GM12878 (cell line): ENCODE results near the gene SLC5A10. TPM values are rescaled to one million over a fixed set of nuclear protein-coding genes. Genes with fewer than 3 reads are reported as not detected.

Experiments
- ASH2L ChIP-seq: fragments of 300-600, 200-600 bp; sonication (generic); IDR thresholded peaks from 2 replicates; pipeline ENCODE4 v1.6.1; 2017; ENCODE audit warnings: low read depth, mild to moderate bottlenecking, borderline replicate concordance
- ATF2 ChIP-seq: IDR thresholded peaks from 2 replicates; pipeline ENCODE4 v1.6.1; 2012; ENCODE audit warnings: low read length, inconsistent platforms
- CBFB ChIP-seq: IDR thresholded peaks from 2 replicates; pipeline ENCODE4 v1.6.1; 2016; ENCODE audit warnings: antibody characterized with exemption, low read depth
- CBX3 ChIP-seq: fragments of 200-600 bp; sonication (generic); IDR thresholded peaks from 2 replicates; pipeline ENCODE4 v1.6.1; 2016; ENCODE audit warnings: low read depth, borderline replicate concordance
- KLF5 ChIP-seq: fragments of 450-650 bp; IDR thresholded peaks from 2 replicates; pipeline ENCODE4 v1.6.1; 2014; ENCODE audit warnings: mild to moderate bottlenecking; ENCODE audit not compliant: partially characterized antibody
- MEF2A ChIP-seq: IDR thresholded peaks from 2 replicates; pipeline ENCODE4 v1.6.1; 2011; ENCODE audit warnings: low read depth, mild to moderate bottlenecking, low read length, moderate library complexity; ENCODE audit not compliant: insufficient read depth
- NFYB ChIP-seq: IDR thresholded peaks from 2 replicates; pipeline ENCODE4 v1.6.1; 2011; ENCODE audit warnings: low read depth, mild to moderate bottlenecking, low read length, improper control_type of control experiment, moderate library complexity; ENCODE audit not compliant: insufficient read depth
- PAX8 ChIP-seq: fragments of 450-650 bp; IDR thresholded peaks from 2 replicates; pipeline ENCODE4 v1.6.1; 2017; ENCODE audit warnings: mild to moderate bottlenecking, moderate library complexity
- PRDM15 ChIP-seq: fragments of 450-650 bp; formaldehyde crosslinking; IDR thresholded peaks from 2 replicates; pipeline ENCODE4 v1.4.0; 2020; ENCODE audit warnings: mild to moderate bottlenecking, moderate library complexity
- RCOR1 ChIP-seq: conservative IDR thresholded peaks from 2 replicates; pipeline ENCODE4 v1.6.1; 2012; ENCODE audit warnings: low read depth, low read length, improper control_type of control experiment
- RELA ChIP-seq: fragments of 450-650 bp; IDR thresholded peaks from 2 replicates; pipeline ENCODE4 v1.8.0; 2014; ENCODE audit warnings: borderline replicate concordance; ENCODE audit not compliant: partially characterized antibody
- RFX5 ChIP-seq: IDR thresholded peaks from 2 replicates; pipeline ENCODE4 v1.6.1; 2011; ENCODE audit warnings: low read depth, low read length, improper control_type of control experiment
- SP1 ChIP-seq: IDR thresholded peaks from one replicate; pipeline ENCODE4 v1.6.1; 2011; ENCODE audit warnings: low read depth, low read length
- SRF ChIP-seq, 2 experiments: IDR thresholded peaks; 2 replicates each; pipeline ENCODE4 v1.6.1; 2011; ENCODE audit warnings: low read depth in 2 of 2, low read length in 2 of 2, mild to moderate bottlenecking in 1 of 2, moderate library complexity in 1 of 2
- TAF1 ChIP-seq: IDR thresholded peaks from 2 replicates; pipeline ENCODE4 v1.6.1; 2011; ENCODE audit warnings: mild to moderate bottlenecking, low read depth, low read length, borderline replicate concordance
- ZSCAN29 ChIP-seq: fragments of 450-650 bp; IDR thresholded peaks from 2 replicates; pipeline ENCODE4 v1.6.1; 2017; ENCODE audit warnings: mild to moderate bottlenecking, moderate library complexity
- polyA plus RNA-seq, 11 experiments: library from polyadenylated mRNA; depleted of rRNA in 4 of 11; unstranded in 6 of 11; stranded (reverse) in 5 of 11; fragments of >200 nt; fragmentation: Nextera tagmentation in 4 of 11; fragmentation: Illumina TruSeq in 1 of 11; extraction: Ambion mirVana in 4 of 11; extraction: Trizol in 1 of 11; gene quantifications; 1 replicate in 1 of 11; 2 replicates in 10 of 11; pipeline versions ENCODE4 v1.2.1 to v1.2.3, GENCODE V29; 2011 to 2016; ENCODE audit warnings: inconsistent platforms in 2 of 11, missing spikeins in 2 of 11, low read depth in 1 of 11
- total RNA-seq, 4 experiments: library from RNA; depleted of rRNA in 3 of 4; stranded (reverse); fragments of >200 nt in 3 of 4; fragmentation: Illumina TruSeq in 1 of 4; extraction: Trizol in 1 of 4; gene quantifications; 2 replicates each; pipeline versions ENCODE4 v1.2.1 to v1.2.3, GENCODE V29; 2013 to 2021
- TF ChIP-seq, protein P1 (sequence below): fragments of 450-650 bp; IDR thresholded peaks from 2 replicates; pipeline ENCODE4 v1.6.1; 2016; ENCODE audit warnings: mild to moderate bottlenecking, moderate library complexity, borderline replicate concordance
- TF ChIP-seq, protein P2 (sequence below): IDR thresholded peaks from 2 replicates; pipeline ENCODE4 v1.6.1; 2012; ENCODE audit warnings: low read depth, low read length, improper control_type of control experiment

The SLC5A10 gene
- total and polyA plus RNA-seq, 10 of the 15 experiments (the other 5 are each of a cell fraction or from before 2014, with no cell fraction given) = under 0.01 to 0.18 (median 0.07) TPM; not detected in 4

DNA sequence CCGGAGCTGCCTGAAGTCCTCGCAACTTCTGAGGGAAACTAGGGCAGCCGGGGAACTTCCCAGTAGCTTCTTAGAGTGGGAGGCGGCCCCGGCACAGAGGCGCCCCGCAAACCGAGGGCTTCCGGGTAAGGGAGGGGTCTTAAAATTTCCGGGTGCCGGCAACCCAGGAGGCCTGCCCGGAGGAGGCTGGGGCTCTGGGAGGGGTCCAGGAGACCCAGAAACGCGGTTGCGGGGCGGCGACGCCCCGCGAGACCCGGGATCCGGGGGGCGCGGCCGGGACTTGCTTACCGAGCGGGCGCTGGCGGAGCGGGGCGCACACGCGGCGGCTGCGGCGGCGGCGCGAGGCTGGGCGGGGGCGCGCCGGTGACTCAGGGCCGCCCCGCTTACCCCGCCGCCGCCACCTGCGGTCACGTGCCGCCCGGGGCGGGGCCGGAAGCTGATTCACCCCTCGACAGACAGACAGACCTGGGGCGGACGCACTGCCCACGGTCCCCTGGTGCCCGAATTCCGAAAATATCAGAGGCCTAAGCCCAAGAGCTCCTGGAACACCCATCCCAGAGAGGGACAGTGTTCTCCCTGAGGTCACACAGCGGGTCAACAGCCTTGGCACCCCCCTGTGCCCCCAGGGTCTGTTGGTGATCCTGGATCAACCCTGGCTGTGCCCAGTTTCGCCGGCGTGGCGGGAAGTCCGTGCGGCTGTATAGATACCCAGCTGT lies 52.6 kb downstream of the SLC5A10 start, which contains the start of gene FAM83G (continued):
- TF ChIP-seq, protein P1, sequence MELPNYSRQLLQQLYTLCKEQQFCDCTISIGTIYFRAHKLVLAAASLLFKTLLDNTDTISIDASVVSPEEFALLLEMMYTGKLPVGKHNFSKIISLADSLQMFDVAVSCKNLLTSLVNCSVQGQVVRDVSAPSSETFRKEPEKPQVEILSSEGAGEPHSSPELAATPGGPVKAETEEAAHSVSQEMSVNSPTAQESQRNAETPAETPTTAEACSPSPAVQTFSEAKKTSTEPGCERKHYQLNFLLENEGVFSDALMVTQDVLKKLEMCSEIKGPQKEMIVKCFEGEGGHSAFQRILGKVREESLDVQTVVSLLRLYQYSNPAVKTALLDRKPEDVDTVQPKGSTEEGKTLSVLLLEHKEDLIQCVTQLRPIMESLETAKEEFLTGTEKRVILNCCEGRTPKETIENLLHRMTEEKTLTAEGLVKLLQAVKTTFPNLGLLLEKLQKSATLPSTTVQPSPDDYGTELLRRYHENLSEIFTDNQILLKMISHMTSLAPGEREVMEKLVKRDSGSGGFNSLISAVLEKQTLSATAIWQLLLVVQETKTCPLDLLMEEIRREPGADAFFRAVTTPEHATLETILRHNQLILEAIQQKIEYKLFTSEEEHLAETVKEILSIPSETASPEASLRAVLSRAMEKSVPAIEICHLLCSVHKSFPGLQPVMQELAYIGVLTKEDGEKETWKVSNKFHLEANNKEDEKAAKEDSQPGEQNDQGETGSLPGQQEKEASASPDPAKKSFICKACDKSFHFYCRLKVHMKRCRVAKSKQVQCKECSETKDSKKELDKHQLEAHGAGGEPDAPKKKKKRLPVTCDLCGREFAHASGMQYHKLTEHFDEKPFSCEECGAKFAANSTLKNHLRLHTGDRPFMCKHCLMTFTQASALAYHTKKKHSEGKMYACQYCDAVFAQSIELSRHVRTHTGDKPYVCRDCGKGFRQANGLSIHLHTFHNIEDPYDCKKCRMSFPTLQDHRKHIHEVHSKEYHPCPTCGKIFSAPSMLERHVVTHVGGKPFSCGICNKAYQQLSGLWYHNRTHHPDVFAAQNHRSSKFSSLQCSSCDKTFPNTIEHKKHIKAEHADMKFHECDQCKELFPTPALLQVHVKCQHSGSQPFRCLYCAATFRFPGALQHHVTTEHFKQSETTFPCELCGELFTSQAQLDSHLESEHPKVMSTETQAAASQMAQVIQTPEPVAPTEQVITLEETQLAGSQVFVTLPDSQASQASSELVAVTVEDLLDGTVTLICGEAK = peak; percentile 27; the same call in 1 of the 2 replicates
- 0 out of 2 replicates have a peak, but pooled peaks have one; percentile 4 for TF ChIP-seq TAF1
- no peak for TF ChIP-seq ATF2
- no peak for TF ChIP-seq MEF2A
- TF ChIP-seq, protein P2, sequence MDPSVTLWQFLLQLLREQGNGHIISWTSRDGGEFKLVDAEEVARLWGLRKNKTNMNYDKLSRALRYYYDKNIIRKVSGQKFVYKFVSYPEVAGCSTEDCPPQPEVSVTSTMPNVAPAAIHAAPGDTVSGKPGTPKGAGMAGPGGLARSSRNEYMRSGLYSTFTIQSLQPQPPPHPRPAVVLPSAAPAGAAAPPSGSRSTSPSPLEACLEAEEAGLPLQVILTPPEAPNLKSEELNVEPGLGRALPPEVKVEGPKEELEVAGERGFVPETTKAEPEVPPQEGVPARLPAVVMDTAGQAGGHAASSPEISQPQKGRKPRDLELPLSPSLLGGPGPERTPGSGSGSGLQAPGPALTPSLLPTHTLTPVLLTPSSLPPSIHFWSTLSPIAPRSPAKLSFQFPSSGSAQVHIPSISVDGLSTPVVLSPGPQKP = no peak; the same call in 1 of the 2 replicates
- TF ChIP-seq RCOR1 = peak; percentile 42; the same call in 1 of the 2 replicates
- no peak for TF ChIP-seq ZSCAN29
- TF ChIP-seq NFYB = no peak
- no peak for TF ChIP-seq RELA
- no peak for TF ChIP-seq SP1
- no peak for TF ChIP-seq PRDM15
- no peak for TF ChIP-seq RFX5
- no peak for TF ChIP-seq PAX8
- no peak for TF ChIP-seq SRF (IDR thresholded peaks at IDR 0.05; ENCODE audit: low read depth in 2 of 2, low read length in 2 of 2)
- no peak for TF ChIP-seq ASH2L
- TF ChIP-seq CBX3 = no peak
- TF ChIP-seq KLF5 = no peak
- TF ChIP-seq CBFB = no peak
